ENCODE data around the gene LPAR6. TPM values are rescaled to one million over a fixed set of nuclear protein-coding genes. Genes with fewer than 3 reads are reported as not detected.

LPAR6 gene
- total RNA-seq, 2 donors from 2014 or later = 24.8 to 46.6 TPM

DNA sequence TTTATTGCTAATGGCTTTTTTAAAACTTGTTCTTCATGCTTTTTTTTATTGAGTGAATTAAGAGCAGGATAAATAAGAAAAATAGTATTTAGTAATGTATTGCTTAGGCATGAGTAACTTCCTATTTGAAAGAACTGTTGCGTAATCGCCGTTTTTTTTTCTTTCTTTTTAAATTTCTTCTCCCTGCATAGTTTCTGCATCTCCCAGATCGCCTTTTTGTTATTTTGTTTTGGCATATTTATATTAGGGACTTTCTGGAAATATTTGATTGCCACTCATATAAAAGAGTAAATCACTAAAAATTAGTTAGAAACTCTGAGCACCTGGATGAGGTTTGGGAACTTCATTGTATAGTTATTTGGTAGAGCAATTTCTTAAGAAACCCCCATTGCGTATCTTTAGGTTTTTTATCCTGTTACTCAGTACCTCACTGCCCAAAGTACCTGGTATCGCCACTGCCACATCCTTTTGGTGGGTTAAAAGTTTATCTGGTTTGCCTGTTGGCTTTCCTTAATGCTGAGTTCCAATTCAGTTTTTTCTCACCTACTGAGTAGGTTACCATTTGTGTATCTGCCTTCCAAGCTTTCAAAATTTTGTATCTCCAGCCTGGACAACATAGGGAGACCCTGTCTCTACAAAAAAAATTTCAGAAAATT lies 36.2 kb upstream of the LPAR6 start:
- H3K27me3 ChIP-seq (replicated peaks; ENCODE audit: insufficient read depth) = no peaks in the 10 kb centered on the region
- peaks cover 27 to 36% of the 10 kb centered on the region in 2 donors for H3K4me1 ChIP-seq (ENCODE audit: control insufficient read depth in 1 of 2, low read depth in 2 of 2)
- peak overlapping the region; percentile 28 for H3K4me3 ChIP-seq
- TF ChIP-seq, protein P1, sequence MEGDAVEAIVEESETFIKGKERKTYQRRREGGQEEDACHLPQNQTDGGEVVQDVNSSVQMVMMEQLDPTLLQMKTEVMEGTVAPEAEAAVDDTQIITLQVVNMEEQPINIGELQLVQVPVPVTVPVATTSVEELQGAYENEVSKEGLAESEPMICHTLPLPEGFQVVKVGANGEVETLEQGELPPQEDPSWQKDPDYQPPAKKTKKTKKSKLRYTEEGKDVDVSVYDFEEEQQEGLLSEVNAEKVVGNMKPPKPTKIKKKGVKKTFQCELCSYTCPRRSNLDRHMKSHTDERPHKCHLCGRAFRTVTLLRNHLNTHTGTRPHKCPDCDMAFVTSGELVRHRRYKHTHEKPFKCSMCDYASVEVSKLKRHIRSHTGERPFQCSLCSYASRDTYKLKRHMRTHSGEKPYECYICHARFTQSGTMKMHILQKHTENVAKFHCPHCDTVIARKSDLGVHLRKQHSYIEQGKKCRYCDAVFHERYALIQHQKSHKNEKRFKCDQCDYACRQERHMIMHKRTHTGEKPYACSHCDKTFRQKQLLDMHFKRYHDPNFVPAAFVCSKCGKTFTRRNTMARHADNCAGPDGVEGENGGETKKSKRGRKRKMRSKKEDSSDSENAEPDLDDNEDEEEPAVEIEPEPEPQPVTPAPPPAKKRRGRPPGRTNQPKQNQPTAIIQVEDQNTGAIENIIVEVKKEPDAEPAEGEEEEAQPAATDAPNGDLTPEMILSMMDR (IDR thresholded peaks at IDR 0.05) = no peak
- H3K36me3 ChIP-seq = no peaks in the 10 kb centered on the region
- ATAC-seq (ENCODE audit: insufficient number of reproducible peaks, low FRiP score, low read depth) = no peak
- no peak for DNase-seq (ENCODE audit: low spot score)
- H3K27ac ChIP-seq = peak overlapping the region in 1 of 2 donors; percentile 70
- peaks cover 6% of the 10 kb centered on the region for H3K9me3 ChIP-seq

DNA sequence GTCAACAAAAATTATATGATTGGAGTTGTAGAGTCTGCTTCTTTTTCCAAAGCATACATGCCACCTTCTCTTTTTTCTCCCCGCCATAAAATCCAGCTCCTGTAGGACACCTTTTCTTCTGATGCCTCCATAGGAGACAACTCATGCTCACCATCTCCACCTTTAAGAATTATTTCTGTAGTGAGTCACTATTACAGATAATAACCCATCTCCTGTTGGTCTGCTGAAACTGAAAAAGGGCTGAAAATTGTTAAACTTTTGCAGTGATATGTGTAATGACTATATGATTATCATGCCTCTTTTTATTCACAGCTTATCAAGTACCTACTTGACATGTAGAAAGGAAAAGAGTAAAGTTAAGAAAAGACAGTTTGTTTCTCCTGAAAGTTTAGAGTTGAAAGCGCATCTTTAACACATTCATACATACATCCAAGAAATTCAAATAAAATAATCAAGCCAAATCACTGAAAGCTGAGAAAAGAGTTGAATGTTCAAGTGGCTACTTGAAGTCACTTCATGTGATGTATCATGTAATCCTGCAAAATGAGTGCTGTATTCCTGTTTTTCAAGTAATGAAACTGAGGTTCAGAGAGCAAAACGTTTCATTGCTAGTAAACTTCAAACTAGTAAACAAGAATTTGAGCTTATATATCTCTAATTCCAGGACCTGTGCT lies 35.5 kb upstream of the LPAR6 start:
- H3K4me3 ChIP-seq = peak overlapping the region; percentile 28
- no peak for ATAC-seq (ENCODE audit: insufficient number of reproducible peaks, low FRiP score, low read depth)
- H3K9me3 ChIP-seq = peaks cover 6% of the 10 kb centered on the region
- no peak for DNase-seq (ENCODE audit: low spot score)
- H3K27me3 ChIP-seq (replicated peaks; ENCODE audit: insufficient read depth) = no peaks in the 10 kb centered on the region
- TF ChIP-seq, protein P1 (IDR thresholded peaks at IDR 0.05) = no peak
- H3K27ac ChIP-seq = peak overlapping the region in 1 of 2 donors; percentile 70
- H3K36me3 ChIP-seq = no peaks in the 10 kb centered on the region
- H3K4me1 ChIP-seq (ENCODE audit: control insufficient read depth in 1 of 2, low read depth in 2 of 2) = peaks cover 27 to 43% of the 10 kb centered on the region in 2 donors

DNA sequence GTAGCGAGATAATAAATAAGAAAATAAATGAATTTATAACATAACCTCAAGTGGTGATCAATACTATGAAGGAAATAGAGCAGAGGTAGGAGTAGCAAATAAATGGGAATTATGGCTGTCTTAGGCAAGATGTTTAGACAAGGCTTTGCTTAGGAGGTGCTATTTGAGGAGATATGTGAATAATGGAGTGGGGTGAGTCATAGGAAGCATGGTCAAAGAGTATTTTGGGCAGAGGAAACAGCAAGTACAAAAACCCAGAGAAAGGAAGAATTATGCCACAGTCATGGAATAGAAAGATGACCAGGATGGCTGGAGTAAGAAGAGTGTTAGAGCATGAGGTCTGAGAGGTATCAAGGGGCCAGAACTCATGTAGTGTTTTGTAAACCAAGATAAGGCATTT lies 33.6 kb upstream of the LPAR6 start:
- peaks cover 27 to 54% of the 10 kb centered on the region in 2 donors for H3K4me1 ChIP-seq (ENCODE audit: control insufficient read depth in 1 of 2, low read depth in 2 of 2)
- peak overlapping the region; percentile 37 to 73 for H3K27ac ChIP-seq
- H3K4me3 ChIP-seq = no peak overlapping the region
- ATAC-seq (ENCODE audit: insufficient number of reproducible peaks, low FRiP score, low read depth) = peak; percentile 87
- TF ChIP-seq, protein P1 (IDR thresholded peaks at IDR 0.05) = no peak
- no peaks in the 10 kb centered on the region for H3K27me3 ChIP-seq (replicated peaks; ENCODE audit: insufficient read depth)
- H3K36me3 ChIP-seq = no peaks in the 10 kb centered on the region
- peaks cover 6% of the 10 kb centered on the region for H3K9me3 ChIP-seq
- DNase-seq (ENCODE audit: low spot score) = no peak

DNA sequence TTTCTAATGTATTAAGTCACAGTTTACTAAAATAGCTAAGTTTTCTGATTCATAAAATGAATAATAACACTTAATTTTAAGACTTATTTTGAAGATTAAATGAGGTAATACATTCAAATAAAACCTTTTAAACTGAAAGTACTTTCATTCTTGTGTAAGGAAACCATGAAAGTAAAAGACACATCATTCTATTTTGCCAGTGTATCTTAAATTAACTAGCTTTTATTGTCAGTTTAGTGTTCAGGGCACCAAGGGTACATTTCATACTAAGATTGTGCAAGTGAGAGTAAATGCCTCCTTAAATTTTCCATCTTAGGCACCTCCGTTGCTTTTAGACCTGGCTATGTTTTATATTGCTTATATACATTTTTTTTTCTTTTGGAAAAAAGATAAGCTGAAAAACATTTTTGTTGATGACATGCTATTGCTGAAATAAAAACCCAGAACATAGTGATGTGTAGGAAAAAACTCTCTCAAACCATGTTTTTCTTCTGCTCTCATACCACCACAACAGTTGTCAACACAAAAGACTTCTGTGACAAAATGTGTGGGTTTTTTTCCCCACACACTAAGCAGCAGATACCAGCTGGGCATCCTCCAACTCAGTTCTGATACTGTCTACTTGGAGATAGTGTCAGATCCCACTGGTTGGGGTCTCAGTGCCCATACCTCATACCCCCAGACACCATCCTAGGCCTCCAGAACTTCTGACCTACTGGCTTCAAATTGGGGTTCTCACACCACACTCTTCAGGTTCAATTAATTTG lies 30.7 kb upstream of the LPAR6 start:
- peaks cover 22 to 51% of the 10 kb centered on the region in 2 donors for H3K4me1 ChIP-seq (ENCODE audit: control insufficient read depth in 1 of 2, low read depth in 2 of 2)
- H3K27ac ChIP-seq = peak overlapping the region in 1 of 2 donors; percentile 34
- TF ChIP-seq, protein P1 (IDR thresholded peaks at IDR 0.05) = no peak
- no peaks in the 10 kb centered on the region for H3K36me3 ChIP-seq
- H3K9me3 ChIP-seq = no peaks in the 10 kb centered on the region
- ATAC-seq (ENCODE audit: insufficient number of reproducible peaks, low FRiP score, low read depth) = no peak
- no peaks in the 10 kb centered on the region for H3K27me3 ChIP-seq (replicated peaks; ENCODE audit: insufficient read depth)
- no peak overlapping the region for H3K4me3 ChIP-seq
- no peak for DNase-seq (ENCODE audit: low spot score)

DNA sequence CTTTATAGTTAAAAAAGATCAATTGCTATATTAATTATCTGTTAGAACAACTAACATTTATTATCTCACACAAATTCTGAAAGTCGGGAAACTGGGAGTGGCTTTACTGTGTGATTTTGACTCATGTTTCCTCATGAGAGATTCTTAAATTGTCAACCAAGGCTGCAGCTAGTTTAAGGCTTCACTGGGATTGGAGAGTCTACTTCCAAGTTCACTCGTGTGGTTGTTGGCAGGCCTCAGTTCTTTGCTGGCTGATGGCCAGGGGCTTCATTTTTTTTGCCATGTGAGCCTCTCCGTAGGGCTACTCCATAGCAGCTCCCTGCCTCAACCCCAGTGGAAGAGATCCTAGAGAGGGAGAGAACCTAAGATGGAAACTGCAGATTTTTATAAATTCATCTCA lies 24.5 kb upstream of the LPAR6 start:
- DNase-seq (ENCODE audit: low spot score) (no peak), ATAC-seq (ENCODE audit: insufficient number of reproducible peaks, low FRiP score, low read depth) (peak; percentile 72)
- TF ChIP-seq, protein P1 (IDR thresholded peaks at IDR 0.05) = no peak
- Histone ChIP-seq H3K4me1 (ENCODE audit: control insufficient read depth in 1 of 2, low read depth in 2 of 2) (peaks cover 21 to 58% of the 10 kb centered on the region in 2 donors), H3K4me3 (no peak overlapping the region), H3K27me3 (replicated peaks; ENCODE audit: insufficient read depth) (no peaks in the 10 kb centered on the region), H3K36me3 (no peaks in the 10 kb centered on the region), H3K27ac (peak overlapping the region in 1 of 2 donors; percentile 72), H3K9me3 (no peaks in the 10 kb centered on the region)

All from thoracic aorta (tissue), 2 donors.